Transverse colon (tissue), 4 donors: ENCODE measurements around the gene PTH1R.

Source experiments
- POLR2A ChIP-seq: fragments of 450-650 bp; IDR thresholded peaks from one replicate; pipeline ENCODE4 v1.6.1; 2016; ENCODE audit warnings: antibody characterized with exemption, mild to moderate bottlenecking, moderate library complexity
- POLR2AphosphoS5 ChIP-seq, 3 donors: sonication (generic); formaldehyde crosslinking; IDR thresholded peaks; one replicate each; pipeline ENCODE4 v1.6.1; 2016; ENCODE audit warnings: antibody characterized with exemption in 3 of 3
- TF ChIP-seq, protein P1 (sequence below), 5 experiments: fragments of 200-600 bp in 3 of 5; fragments of 450-650 bp in 2 of 5; sonication (generic) in 3 of 5; IDR thresholded peaks; 1 replicate in 2 of 5; 2 replicates in 3 of 5; pipeline ENCODE4 v1.5.1; 2016 to 2017; ENCODE audit warnings: antibody characterized with exemption in 5 of 5, inconsistent platforms in 3 of 5, mild to moderate bottlenecking in 2 of 5, moderate library complexity in 1 of 5

- TF ChIP-seq, protein P1, sequence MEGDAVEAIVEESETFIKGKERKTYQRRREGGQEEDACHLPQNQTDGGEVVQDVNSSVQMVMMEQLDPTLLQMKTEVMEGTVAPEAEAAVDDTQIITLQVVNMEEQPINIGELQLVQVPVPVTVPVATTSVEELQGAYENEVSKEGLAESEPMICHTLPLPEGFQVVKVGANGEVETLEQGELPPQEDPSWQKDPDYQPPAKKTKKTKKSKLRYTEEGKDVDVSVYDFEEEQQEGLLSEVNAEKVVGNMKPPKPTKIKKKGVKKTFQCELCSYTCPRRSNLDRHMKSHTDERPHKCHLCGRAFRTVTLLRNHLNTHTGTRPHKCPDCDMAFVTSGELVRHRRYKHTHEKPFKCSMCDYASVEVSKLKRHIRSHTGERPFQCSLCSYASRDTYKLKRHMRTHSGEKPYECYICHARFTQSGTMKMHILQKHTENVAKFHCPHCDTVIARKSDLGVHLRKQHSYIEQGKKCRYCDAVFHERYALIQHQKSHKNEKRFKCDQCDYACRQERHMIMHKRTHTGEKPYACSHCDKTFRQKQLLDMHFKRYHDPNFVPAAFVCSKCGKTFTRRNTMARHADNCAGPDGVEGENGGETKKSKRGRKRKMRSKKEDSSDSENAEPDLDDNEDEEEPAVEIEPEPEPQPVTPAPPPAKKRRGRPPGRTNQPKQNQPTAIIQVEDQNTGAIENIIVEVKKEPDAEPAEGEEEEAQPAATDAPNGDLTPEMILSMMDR (IDR thresholded peaks at IDR 0.05), result no peak
- TF ChIP-seq POLR2A, result no peak
- no peak for TF ChIP-seq POLR2AphosphoS5 (IDR thresholded peaks at IDR 0.05)
Observed at GRCh38 chr3:46926039-46926438, 48.5 kb downstream of the PTH1R start.
